ENCODE results near the gene BANP. TPM values are rescaled to one million over a fixed set of nuclear protein-coding genes. Genes with fewer than 3 reads are reported as not detected.
A peak's percentile ranks its signal among the peaks of the same experiment; 100 is the strongest.

BANP gene
- total RNA-seq, 1 donor from 2014 or later, result 30.4 TPM

- Histone ChIP-seq H3K27ac (no peak overlapping the region), H3F3A (ENCODE audit: low read depth) (no peaks in the 10 kb centered on the region), H3K9me3 (ENCODE audit: low read depth) (no peaks in the 10 kb centered on the region), H2AFZ (replicated peaks) (no peak overlapping the region), H3K9ac (no peak overlapping the region), H3K36me3 (no peaks in the 10 kb centered on the region), H3K4me2 (no peak overlapping the region), H4K20me1 (ENCODE audit: low read depth) (no peaks in the 10 kb centered on the region), H3K4me1 (no peaks in the 10 kb centered on the region), H3K4me3 (no peak overlapping the region), H3K79me2 (ENCODE audit: low read depth) (peaks cover 11% of the 10 kb centered on the region), H3K27me3 (no peaks in the 10 kb centered on the region)
- Mint-ChIP-seq H3K4me3 (no peak overlapping the region), H3K9me3 (no peaks in the 10 kb centered on the region), H3K36me3 (peaks cover 16% of the 10 kb centered on the region), H3K4me1 (peaks cover 2% of the 10 kb centered on the region), H3K27me3 (ENCODE audit: insufficient read depth, low read depth) (no peaks in the 10 kb centered on the region), H3K27ac (no peak overlapping the region)
- TF ChIP-seq EZH2phosphoT487 (IDR thresholded peaks at IDR 0.05), result no peak
- TF ChIP-seq EZH2 (IDR thresholded peaks at IDR 0.05), result no peak
- TF ChIP-seq, protein P1, sequence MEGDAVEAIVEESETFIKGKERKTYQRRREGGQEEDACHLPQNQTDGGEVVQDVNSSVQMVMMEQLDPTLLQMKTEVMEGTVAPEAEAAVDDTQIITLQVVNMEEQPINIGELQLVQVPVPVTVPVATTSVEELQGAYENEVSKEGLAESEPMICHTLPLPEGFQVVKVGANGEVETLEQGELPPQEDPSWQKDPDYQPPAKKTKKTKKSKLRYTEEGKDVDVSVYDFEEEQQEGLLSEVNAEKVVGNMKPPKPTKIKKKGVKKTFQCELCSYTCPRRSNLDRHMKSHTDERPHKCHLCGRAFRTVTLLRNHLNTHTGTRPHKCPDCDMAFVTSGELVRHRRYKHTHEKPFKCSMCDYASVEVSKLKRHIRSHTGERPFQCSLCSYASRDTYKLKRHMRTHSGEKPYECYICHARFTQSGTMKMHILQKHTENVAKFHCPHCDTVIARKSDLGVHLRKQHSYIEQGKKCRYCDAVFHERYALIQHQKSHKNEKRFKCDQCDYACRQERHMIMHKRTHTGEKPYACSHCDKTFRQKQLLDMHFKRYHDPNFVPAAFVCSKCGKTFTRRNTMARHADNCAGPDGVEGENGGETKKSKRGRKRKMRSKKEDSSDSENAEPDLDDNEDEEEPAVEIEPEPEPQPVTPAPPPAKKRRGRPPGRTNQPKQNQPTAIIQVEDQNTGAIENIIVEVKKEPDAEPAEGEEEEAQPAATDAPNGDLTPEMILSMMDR (IDR thresholded peaks at IDR 0.05), result no peak
- DNase-seq (ENCODE audit: low spot score), result no peak
Measured at GRCh38 chr16:88002211-88002610, 51.0 kb downstream of the BANP start.

DNA sequence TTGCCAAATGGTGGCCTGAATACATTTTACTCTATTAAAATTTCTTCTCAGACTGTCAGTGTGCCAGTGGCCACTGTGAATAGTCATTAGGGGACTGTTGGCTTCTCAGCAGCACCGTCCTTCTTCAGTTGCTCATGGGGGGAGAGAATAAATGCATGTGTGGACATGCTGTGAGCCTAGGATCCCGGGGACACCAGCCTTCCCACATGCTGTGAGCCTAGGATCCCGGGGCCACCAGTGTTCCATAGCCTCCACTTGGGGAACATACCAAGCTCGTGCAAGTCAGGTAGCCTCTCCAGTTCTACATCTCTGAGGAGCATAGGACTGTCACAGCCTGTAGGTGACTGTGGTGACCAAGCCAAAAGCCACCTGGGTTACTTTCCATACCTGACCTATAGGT is 51.5 kb downstream of the BANP start:
- no peak overlapping the region for H3K4me2 ChIP-seq
- H3K4me3 ChIP-seq, result no peak overlapping the region
- H3K79me2 ChIP-seq (ENCODE audit: low read depth), result peaks cover 11% of the 10 kb centered on the region
- peaks cover 2% of the 10 kb centered on the region for H3K4me1 Mint-ChIP-seq
- H3K27me3 ChIP-seq, result no peaks in the 10 kb centered on the region
- H3K27me3 Mint-ChIP-seq (ENCODE audit: insufficient read depth, low read depth), result no peaks in the 10 kb centered on the region
- H3K9ac ChIP-seq, result no peak overlapping the region
- DNase-seq (ENCODE audit: low spot score), result no peak
- H3K4me1 ChIP-seq, result no peaks in the 10 kb centered on the region
- H3K27ac ChIP-seq, result no peak overlapping the region
- no peaks in the 10 kb centered on the region for H4K20me1 ChIP-seq (ENCODE audit: low read depth)
- no peaks in the 10 kb centered on the region for H3K9me3 ChIP-seq (ENCODE audit: low read depth)
- H3F3A ChIP-seq (ENCODE audit: low read depth), result no peaks in the 10 kb centered on the region
- no peaks in the 10 kb centered on the region for H3K9me3 Mint-ChIP-seq
- H3K36me3 Mint-ChIP-seq, result peaks cover 20% of the 10 kb centered on the region
- H3K36me3 ChIP-seq, result no peaks in the 10 kb centered on the region
- TF ChIP-seq EZH2 (IDR thresholded peaks at IDR 0.05) (no peak), EZH2phosphoT487 (IDR thresholded peaks at IDR 0.05) (no peak)
- H3K27ac Mint-ChIP-seq, result peak overlapping the region; percentile 46
- H2AFZ ChIP-seq (replicated peaks), result no peak overlapping the region
- H3K4me3 Mint-ChIP-seq, result no peak overlapping the region

DNA sequence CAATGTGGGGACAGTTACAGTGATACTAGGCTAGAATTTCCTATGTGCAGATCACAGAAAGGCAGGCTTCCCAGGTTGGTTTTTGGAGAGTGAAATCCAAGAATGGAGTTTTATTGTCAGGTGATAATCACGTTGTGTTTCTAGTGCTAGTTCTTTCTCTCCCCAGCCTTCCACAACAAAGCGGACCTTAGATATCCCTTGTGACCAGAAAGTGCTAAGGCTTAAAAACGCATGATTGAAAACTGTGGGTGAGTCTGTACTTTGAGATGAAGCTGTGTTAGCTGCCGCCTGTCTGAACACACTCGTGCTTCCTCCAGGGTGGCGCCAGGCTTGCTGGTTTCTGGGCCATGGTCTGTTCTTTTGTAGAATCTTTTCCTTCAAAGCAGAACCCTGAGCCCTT is 52.1 kb downstream of the BANP start:
- Histone ChIP-seq H3K27ac (no peak overlapping the region), H3K79me2 (ENCODE audit: low read depth) (peaks cover 11% of the 10 kb centered on the region), H3K36me3 (no peaks in the 10 kb centered on the region), H2AFZ (replicated peaks) (no peak overlapping the region), H3K9me3 (ENCODE audit: low read depth) (no peaks in the 10 kb centered on the region), H3F3A (ENCODE audit: low read depth) (no peaks in the 10 kb centered on the region), H3K4me1 (no peaks in the 10 kb centered on the region), H3K4me2 (no peak overlapping the region), H3K27me3 (no peaks in the 10 kb centered on the region), H3K9ac (no peak overlapping the region), H4K20me1 (ENCODE audit: low read depth) (no peaks in the 10 kb centered on the region), H3K4me3 (no peak overlapping the region)
- Mint-ChIP-seq H3K27me3 (ENCODE audit: insufficient read depth, low read depth) (no peaks in the 10 kb centered on the region), H3K9me3 (no peaks in the 10 kb centered on the region), H3K36me3 (peaks cover 22% of the 10 kb centered on the region), H3K27ac (no peak overlapping the region), H3K4me3 (no peak overlapping the region), H3K4me1 (peaks cover 2% of the 10 kb centered on the region)
- TF ChIP-seq EZH2phosphoT487 (IDR thresholded peaks at IDR 0.05) (no peak), EZH2 (IDR thresholded peaks at IDR 0.05) (no peak)
- TF ChIP-seq, protein P1 (IDR thresholded peaks at IDR 0.05), result no peak
- no peak for DNase-seq (ENCODE audit: low spot score)

GRCh38 chr16:88003736-88004135 is 52.5 kb downstream of the BANP start:
- H3K9me3 Mint-ChIP-seq, result no peaks in the 10 kb centered on the region
- H3K4me1 Mint-ChIP-seq, result peaks cover 2% of the 10 kb centered on the region
- Histone ChIP-seq H3K4me2 (no peak overlapping the region), H3K9me3 (ENCODE audit: low read depth) (no peaks in the 10 kb centered on the region), H3K4me3 (no peak overlapping the region), H3K9ac (no peak overlapping the region), H3K27me3 (no peaks in the 10 kb centered on the region), H3K4me1 (no peaks in the 10 kb centered on the region), H3K27ac (no peak overlapping the region), H4K20me1 (ENCODE audit: low read depth) (no peaks in the 10 kb centered on the region), H3K36me3 (no peaks in the 10 kb centered on the region), H3K79me2 (ENCODE audit: low read depth) (peaks cover 11% of the 10 kb centered on the region), H3F3A (ENCODE audit: low read depth) (peaks cover 1% of the 10 kb centered on the region), H2AFZ (replicated peaks) (no peak overlapping the region)
- DNase-seq (ENCODE audit: low spot score), result no peak
- peaks cover 22% of the 10 kb centered on the region for H3K36me3 Mint-ChIP-seq
- no peak overlapping the region for H3K4me3 Mint-ChIP-seq
- H3K27me3 Mint-ChIP-seq (ENCODE audit: insufficient read depth, low read depth), result no peaks in the 10 kb centered on the region
- TF ChIP-seq EZH2phosphoT487 (IDR thresholded peaks at IDR 0.05) (no peak), EZH2 (IDR thresholded peaks at IDR 0.05) (no peak)
- TF ChIP-seq, protein P1 (IDR thresholded peaks at IDR 0.05), result no peak
- no peak overlapping the region for H3K27ac Mint-ChIP-seq

All from neural progenitor cell (in vitro differentiated cells).